H9 (cell line): ENCODE data around the gene C16orf86. TPM values are rescaled to one million over a fixed set of nuclear protein-coding genes. Genes with fewer than 3 reads are reported as not detected.

Experiments
- DNase-seq: peaks from one replicate; pipeline ENCODE4 v3.0.0-alpha.2; 2017
- H2AFZ ChIP-seq: one replicate; pipeline ENCODE4 v1.6.1; 2013; ENCODE audit warnings: mild to moderate bottlenecking, low read length, control low read depth, moderate library complexity
- H2AK5ac ChIP-seq: 2 replicates; pipeline ENCODE4 v1.6.1; 2013; ENCODE audit warnings: low read length, control low read depth, mixed read lengths; ENCODE audit not compliant: insufficient read length
- H2BK120ac ChIP-seq: one replicate; pipeline ENCODE4 v1.6.1; 2013; ENCODE audit warnings: low read depth, mild to moderate bottlenecking, low read length, control low read depth, inconsistent platforms; ENCODE audit not compliant: poor library complexity, severe bottlenecking
- H2BK12ac ChIP-seq: 2 replicates; pipeline ENCODE4 v1.6.1; 2013; ENCODE audit warnings: low read length, control low read depth, mixed read lengths, low read depth; ENCODE audit not compliant: insufficient read length
- H2BK15ac ChIP-seq: 2 replicates; pipeline ENCODE4 v1.6.1; 2013; ENCODE audit warnings: low read depth, low read length, control low read depth
- H2BK20ac ChIP-seq: one replicate; pipeline ENCODE4 v1.6.1; 2013; ENCODE audit warnings: low read depth, mild to moderate bottlenecking, low read length, control low read depth, inconsistent platforms; ENCODE audit not compliant: poor library complexity, severe bottlenecking
- H2BK5ac ChIP-seq: 2 replicates; pipeline ENCODE4 v1.6.1; 2013; ENCODE audit warnings: low read length, control low read depth, mixed read lengths; ENCODE audit not compliant: insufficient read length
- H3K14ac ChIP-seq: 2 replicates; pipeline ENCODE4 v1.6.1; 2013; ENCODE audit warnings: low read length, control low read depth; ENCODE audit not compliant: insufficient read depth
- H3K18ac ChIP-seq: 2 replicates; pipeline ENCODE4 v1.6.1; 2013; ENCODE audit warnings: low read depth, mild to moderate bottlenecking, mixed read lengths, low read length, control low read depth; ENCODE audit not compliant: insufficient read length
- H3K23ac ChIP-seq: 2 replicates; pipeline ENCODE4 v1.6.1; 2013; ENCODE audit warnings: low read length, control low read depth, mixed read lengths, low read depth; ENCODE audit not compliant: insufficient read length
- H3K23me2 ChIP-seq: 2 replicates; pipeline ENCODE4 v1.6.1; 2013; ENCODE audit warnings: low read depth, mild to moderate bottlenecking, mixed read lengths, low read length, control low read depth; ENCODE audit not compliant: insufficient read length, poor library complexity, severe bottlenecking
- H3K27ac ChIP-seq: 2 replicates; pipeline ENCODE4 v1.5.1; 2013; ENCODE audit warnings: low read length, control low read depth, mixed read lengths, low read depth; ENCODE audit not compliant: insufficient read length
- H3K27me3 ChIP-seq: 2 replicates; pipeline ENCODE4 v1.6.1; 2013; ENCODE audit warnings: low read length, control low read depth, inconsistent platforms; ENCODE audit not compliant: insufficient read depth
- H3K4ac ChIP-seq: 2 replicates; pipeline ENCODE4 v1.6.1; 2013; ENCODE audit warnings: low read depth, mild to moderate bottlenecking, control low read depth, inconsistent platforms, low read length, moderate library complexity
- H3K4me1 ChIP-seq: 2 replicates; pipeline ENCODE4 v1.6.1; 2013; ENCODE audit warnings: low read length, control low read depth, inconsistent platforms; ENCODE audit not compliant: insufficient read depth
- H3K4me2 ChIP-seq: 2 replicates; pipeline ENCODE4 v1.6.1; 2013; ENCODE audit warnings: low read length, control low read depth, mixed read lengths; ENCODE audit not compliant: insufficient read length, insufficient read depth
- H3K56ac ChIP-seq: 2 replicates; pipeline ENCODE4 v1.6.1; 2013; ENCODE audit warnings: low read depth, mild to moderate bottlenecking, mixed read lengths, low read length, control low read depth; ENCODE audit not compliant: insufficient read length
- H3K79me1 ChIP-seq: 2 replicates; pipeline ENCODE4 v1.6.1; 2013; ENCODE audit warnings: low read depth, mild to moderate bottlenecking, moderate library complexity, low read length, control low read depth, inconsistent platforms; ENCODE audit not compliant: insufficient read depth, poor library complexity, severe bottlenecking
- H3K79me2 ChIP-seq: 2 replicates; pipeline ENCODE4 v1.6.1; 2013; ENCODE audit warnings: low read length, control low read depth, inconsistent platforms; ENCODE audit not compliant: insufficient read depth
- H3K9ac ChIP-seq: 2 replicates; pipeline ENCODE4 v1.6.1; 2013; ENCODE audit warnings: low read length, control low read depth, mixed read lengths; ENCODE audit not compliant: insufficient read length; ENCODE audit errors: extremely low read depth
- H3K9me3 ChIP-seq: one replicate; pipeline ENCODE4 v1.6.1; 2013; ENCODE audit warnings: low read depth, low read length, inconsistent platforms; ENCODE audit not compliant: control insufficient read depth
- H3T11ph ChIP-seq: one replicate; pipeline ENCODE4 v1.6.1; 2013; ENCODE audit warnings: mild to moderate bottlenecking, low read length, control low read depth, inconsistent platforms
- H4K20me1 ChIP-seq: one replicate; pipeline ENCODE4 v1.6.1; 2013; ENCODE audit not compliant: control insufficient read depth, insufficient read length, insufficient read depth
- H4K5ac ChIP-seq: 2 replicates; pipeline ENCODE4 v1.6.1; 2013; ENCODE audit warnings: low read depth, mild to moderate bottlenecking, mixed read lengths, low read length, control low read depth; ENCODE audit not compliant: insufficient read length
- H4K8ac ChIP-seq: replicated peaks from 2 replicates; pipeline ENCODE4 v1.6.1; 2013; ENCODE audit warnings: low read length, control low read depth, mixed read lengths, low read depth; ENCODE audit not compliant: insufficient read length
- H4K91ac ChIP-seq: 2 replicates; pipeline ENCODE4 v1.6.1; 2013; ENCODE audit warnings: low read depth, mild to moderate bottlenecking, moderate library complexity, mixed read lengths, low read length, control low read depth; ENCODE audit not compliant: insufficient read length
- H3K27ac Mint-ChIP-seq, 3 experiments: 2 replicates in 2 of 3; 3 replicates in 1 of 3; pipeline ENCODE4 v1.8.0; 2020 to 2021; ENCODE audit warnings: mixed read lengths in 3 of 3, mild to moderate bottlenecking in 1 of 3, moderate library complexity in 1 of 3
- H3K27me3 Mint-ChIP-seq: 2 replicates; pipeline ENCODE4 v1.8.0; 2021; ENCODE audit warnings: low read depth, mild to moderate bottlenecking, moderate library complexity, mixed read lengths
- H3K36me3 Mint-ChIP-seq, 3 experiments: 2 replicates in 2 of 3; 3 replicates in 1 of 3; pipeline ENCODE4 v1.8.0; 2020 to 2021; ENCODE audit warnings: low read depth in 3 of 3, mixed read lengths in 3 of 3; ENCODE audit not compliant: insufficient read depth in 1 of 3
- H3K4me1 Mint-ChIP-seq, 2 experiments: 2 replicates each; pipeline ENCODE4 v1.8.0; 2020; ENCODE audit warnings: mixed read lengths in 2 of 2
- H3K4me3 Mint-ChIP-seq, 2 experiments: 2 replicates in 1 of 2; 3 replicates in 1 of 2; pipeline ENCODE4 v1.8.0; 2020 to 2021; ENCODE audit warnings: mild to moderate bottlenecking in 2 of 2, mixed read lengths in 2 of 2, moderate library complexity in 1 of 2
- H3K9me3 Mint-ChIP-seq, 2 experiments: 2 replicates in 1 of 2; 3 replicates in 1 of 2; pipeline ENCODE4 v1.8.0; 2020; ENCODE audit warnings: mild to moderate bottlenecking in 2 of 2, mixed read lengths in 2 of 2, moderate library complexity in 1 of 2
- CTCF ChIP-seq: fragments of 200-600 bp; sonication (generic); conservative IDR thresholded peaks from 3 replicates; pipeline ENCODE4 v1.8.0; 2021; ENCODE audit warnings: antibody characterized with exemption, mild to moderate bottlenecking
- WGBS: extraction: QIAGEN DNeasy Blood & Tissue Kit; methylation state at CpG from one replicate; pipeline ENCODE4 v1.1.7; 2013; ENCODE audit warnings: missing lambda C conversion rate, low lambda C conversion rate, mixed read lengths; ENCODE audit not compliant: insufficient read length; ENCODE audit errors: extremely low coverage; 5-methylcytosine and 5-hydroxymethylcytosine counted together
- total RNA-seq: library from RNA; stranded (reverse); gene quantifications from 2 replicates; pipeline ENCODE4 v1.2.1, GENCODE V29; 2021

The C16orf86 gene
- total RNA-seq, 1 experiment from 2014 or later: 1.5 TPM

GRCh38 chr16:67666032-67666551, 522 bp upstream of the C16orf86 start:
- H4K20me1 ChIP-seq: no peaks in the 10 kb centered on the region

More at GRCh38 chr16:67666032-67666551, 522 bp upstream of the C16orf86 start:
- no peak overlapping the region for H3K27ac Mint-ChIP-seq
- Histone ChIP-seq H2BK5ac (no peak overlapping the region), H2BK12ac (no peak overlapping the region), H3K23me2 (peaks cover 8% of the 10 kb centered on the region), H4K91ac (no peak overlapping the region), H2AFZ (no peak overlapping the region), H3K4me2 (peak overlapping the region; percentile 56), H3K9me3 (no peaks in the 10 kb centered on the region), H2BK120ac (no peak overlapping the region), H3K9ac (no peak overlapping the region), H3T11ph (no peak overlapping the region), H3K14ac (no peak overlapping the region), H3K79me2 (no peaks in the 10 kb centered on the region), H3K23ac (no peak overlapping the region), H3K56ac (no peak overlapping the region), H4K5ac (no peak overlapping the region), H2BK15ac (no peak overlapping the region), H3K18ac (no peak overlapping the region), H3K79me1 (no peaks in the 10 kb centered on the region), H2AK5ac (no peak overlapping the region), H3K4me1 (no peaks in the 10 kb centered on the region), H2BK20ac (no peak overlapping the region), H3K4ac (no peak overlapping the region), H4K8ac (no peak overlapping the region), H3K27me3 (no peaks in the 10 kb centered on the region), H3K27ac (no peak overlapping the region)
- H3K36me3 Mint-ChIP-seq: peaks cover 3 to 11% (median 8%) of the 10 kb centered on the region in 3 experiments; a peak in 5 of 7 replicates
- TF ChIP-seq CTCF: no peak
- peak overlapping the region; percentile 78 to 80 for H3K4me3 Mint-ChIP-seq
- H3K27me3 Mint-ChIP-seq: peaks cover 4% of the 10 kb centered on the region
- no peaks in the 10 kb centered on the region for H3K9me3 Mint-ChIP-seq
- no CpG with 5 or more reads among the region's 46 CpGs for WGBS
- H3K4me1 Mint-ChIP-seq: peaks cover 9 to 29% of the 10 kb centered on the region in 2 experiments; a peak in 3 of 4 replicates
- DNase-seq: peak; percentile 59
